Loucy (cell line): Measurements from ENCODE around the gene GLMP.

Source experiments
- H2AFZ ChIP-seq: fragments of 200-600 bp; sonication (generic); 2 replicates; pipeline ENCODE4 v1.6.0; 2016; ENCODE audit warnings: antibody characterized with exemption, mild to moderate bottlenecking, low read length, moderate library complexity
- H3F3A ChIP-seq: fragments of 200-600 bp; 2 replicates; pipeline ENCODE4 v1.6.0; 2016; ENCODE audit warnings: antibody characterized with exemption, low read depth, mild to moderate bottlenecking
- H3K27me3 ChIP-seq: fragments of 200-600 bp; sonication (generic); 2 replicates; pipeline ENCODE4 v1.6.1; 2014; ENCODE audit warnings: low read length, mild to moderate bottlenecking; ENCODE audit not compliant: insufficient read depth, poor library complexity, severe bottlenecking
- H3K36me3 ChIP-seq: fragments of 200-600 bp; sonication (generic); 2 replicates; pipeline ENCODE4 v1.6.1; 2016; ENCODE audit warnings: low read length; ENCODE audit not compliant: insufficient read depth
- H3K4me1 ChIP-seq: fragments of 200-600 bp; sonication (generic); 2 replicates; pipeline ENCODE4 v1.5.1; 2014; ENCODE audit warnings: low read length, mild to moderate bottlenecking; ENCODE audit not compliant: insufficient read depth, poor library complexity, severe bottlenecking
- H3K4me2 ChIP-seq: fragments of 200-600 bp; sonication (generic); 2 replicates; pipeline ENCODE4 v1.6.0; 2014; ENCODE audit warnings: antibody characterized with exemption, low read length, low read depth, mild to moderate bottlenecking; ENCODE audit not compliant: poor library complexity, severe bottlenecking
- H3K4me3 ChIP-seq: fragments of 200-600 bp; sonication (generic); 2 replicates; pipeline ENCODE4 v1.5.1; 2014; ENCODE audit warnings: low read length, mild to moderate bottlenecking, mixed read lengths; ENCODE audit not compliant: poor library complexity, severe bottlenecking
- H3K79me2 ChIP-seq: fragments of 200-600 bp; sonication (generic); 2 replicates; pipeline ENCODE4 v1.6.1; 2014; ENCODE audit warnings: low read length; ENCODE audit not compliant: insufficient read depth
- H3K9ac ChIP-seq: fragments of 200-600 bp; sonication (generic); 2 replicates; pipeline ENCODE4 v1.6.0; 2014; ENCODE audit warnings: mild to moderate bottlenecking, low read depth, low read length, moderate library complexity; ENCODE audit not compliant: poor library complexity, severe bottlenecking
- H3K9me2 ChIP-seq: fragments of 200-600 bp; sonication (generic); replicated peaks from 2 replicates; pipeline ENCODE4 v1.6.1; 2016; ENCODE audit warnings: low read depth, low read length, mixed read lengths
- H3K9me3 ChIP-seq: fragments of 200-600 bp; sonication (generic); 2 replicates; pipeline ENCODE4 v1.6.1; 2014; ENCODE audit warnings: mild to moderate bottlenecking, antibody characterized with exemption, low read length, low read depth; ENCODE audit not compliant: insufficient read depth
- H4K20me1 ChIP-seq: fragments of 200-600 bp; sonication (generic); 2 replicates; pipeline ENCODE4 v1.6.0; 2014; ENCODE audit warnings: antibody characterized with exemption, low read length, mild to moderate bottlenecking; ENCODE audit not compliant: insufficient read depth, poor library complexity, severe bottlenecking
- EZH2phosphoT487 ChIP-seq: fragments of 200-600 bp; IDR thresholded peaks from 2 replicates; pipeline ENCODE4 v1.6.1; 2018; ENCODE audit warnings: antibody characterized with exemption, mild to moderate bottlenecking, moderate library complexity, borderline replicate concordance
- TF ChIP-seq, protein P1 (sequence below): fragments of 200-600 bp; sonication (generic); conservative IDR thresholded peaks from 2 replicates; pipeline ENCODE4 v1.5.1; 2014; ENCODE audit warnings: mild to moderate bottlenecking, antibody characterized with exemption, low read length

The GLMP gene, protein sequence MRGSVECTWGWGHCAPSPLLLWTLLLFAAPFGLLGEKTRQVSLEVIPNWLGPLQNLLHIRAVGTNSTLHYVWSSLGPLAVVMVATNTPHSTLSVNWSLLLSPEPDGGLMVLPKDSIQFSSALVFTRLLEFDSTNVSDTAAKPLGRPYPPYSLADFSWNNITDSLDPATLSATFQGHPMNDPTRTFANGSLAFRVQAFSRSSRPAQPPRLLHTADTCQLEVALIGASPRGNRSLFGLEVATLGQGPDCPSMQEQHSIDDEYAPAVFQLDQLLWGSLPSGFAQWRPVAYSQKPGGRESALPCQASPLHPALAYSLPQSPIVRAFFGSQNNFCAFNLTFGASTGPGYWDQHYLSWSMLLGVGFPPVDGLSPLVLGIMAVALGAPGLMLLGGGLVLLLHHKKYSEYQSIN

DNA sequence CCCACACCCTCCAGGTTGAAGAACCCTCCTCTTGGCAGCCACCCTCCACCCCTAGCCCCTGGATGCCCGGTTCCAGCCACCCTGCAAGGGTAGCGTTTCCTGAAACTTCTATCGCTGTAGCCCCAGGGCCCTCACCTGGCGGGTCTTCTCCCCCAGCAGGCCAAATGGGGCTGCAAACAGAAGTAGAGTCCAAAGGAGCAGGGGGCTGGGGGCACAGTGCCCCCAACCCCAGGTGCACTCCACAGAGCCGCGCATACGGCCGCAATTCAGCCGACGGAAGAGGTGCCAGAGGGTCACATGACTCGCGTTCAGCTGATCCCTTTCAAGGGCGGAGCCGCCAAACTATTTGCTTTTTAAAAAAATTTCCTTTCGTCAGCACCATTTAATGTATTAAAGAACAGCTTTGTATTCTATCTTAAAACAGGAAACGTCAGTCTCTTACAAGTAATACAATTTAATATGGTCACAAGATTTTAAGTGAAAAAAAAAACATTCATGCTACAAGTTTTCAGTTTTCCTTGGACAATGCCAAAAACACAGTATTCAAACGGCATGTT is at the start of gene GLMP:
TSS of gene GLMP (minus strand) at position 289 of the 557 bp plus-strand sequence. CDS start at position 255, 34 bp downstream.
- Histone ChIP-seq H3K79me2 (0 out of 2 replicates have a peak, but pooled peaks cover 4% of the 10 kb centered on the region), H3K36me3 (no peaks in the 10 kb centered on the region), H3F3A (no peaks in the 10 kb centered on the region), H3K4me3 (peak within 1 kb of the TSS; percentile 86), H4K20me1 (no peaks in the 10 kb centered on the region), H3K4me1 (peaks cover 8% of the 10 kb centered on the region), H3K4me2 (peak within 1 kb of the TSS; percentile 90), H3K9ac (peak within 1 kb of the TSS; percentile 68), H3K27me3 (no peaks in the 10 kb centered on the region), H3K9me3 (no peaks in the 10 kb centered on the region), H2AFZ (peak within 1 kb of the TSS; percentile 91), H3K9me2 (no peaks in the 10 kb centered on the region)
- no peak for TF ChIP-seq EZH2phosphoT487
- TF ChIP-seq, protein P1, sequence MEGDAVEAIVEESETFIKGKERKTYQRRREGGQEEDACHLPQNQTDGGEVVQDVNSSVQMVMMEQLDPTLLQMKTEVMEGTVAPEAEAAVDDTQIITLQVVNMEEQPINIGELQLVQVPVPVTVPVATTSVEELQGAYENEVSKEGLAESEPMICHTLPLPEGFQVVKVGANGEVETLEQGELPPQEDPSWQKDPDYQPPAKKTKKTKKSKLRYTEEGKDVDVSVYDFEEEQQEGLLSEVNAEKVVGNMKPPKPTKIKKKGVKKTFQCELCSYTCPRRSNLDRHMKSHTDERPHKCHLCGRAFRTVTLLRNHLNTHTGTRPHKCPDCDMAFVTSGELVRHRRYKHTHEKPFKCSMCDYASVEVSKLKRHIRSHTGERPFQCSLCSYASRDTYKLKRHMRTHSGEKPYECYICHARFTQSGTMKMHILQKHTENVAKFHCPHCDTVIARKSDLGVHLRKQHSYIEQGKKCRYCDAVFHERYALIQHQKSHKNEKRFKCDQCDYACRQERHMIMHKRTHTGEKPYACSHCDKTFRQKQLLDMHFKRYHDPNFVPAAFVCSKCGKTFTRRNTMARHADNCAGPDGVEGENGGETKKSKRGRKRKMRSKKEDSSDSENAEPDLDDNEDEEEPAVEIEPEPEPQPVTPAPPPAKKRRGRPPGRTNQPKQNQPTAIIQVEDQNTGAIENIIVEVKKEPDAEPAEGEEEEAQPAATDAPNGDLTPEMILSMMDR: no peak

DNA sequence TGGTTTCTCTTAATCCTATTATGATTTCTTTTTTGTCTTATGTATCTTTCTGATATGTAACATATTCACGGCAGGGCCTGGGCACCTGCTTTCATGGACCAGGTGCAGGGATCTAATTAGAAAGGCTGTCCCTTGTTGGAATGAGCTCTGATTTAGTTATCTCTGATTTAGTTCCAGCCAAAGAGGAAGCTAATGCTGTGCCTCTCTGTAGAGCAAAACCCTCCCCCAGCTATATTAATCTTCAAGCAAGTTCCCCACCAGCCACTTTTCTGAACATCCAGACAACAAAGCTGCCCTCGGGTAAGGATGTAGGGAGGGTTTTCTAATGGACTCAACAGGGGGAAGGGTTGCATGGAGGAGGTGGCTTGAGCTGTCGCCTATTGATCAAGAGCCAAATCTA is 48.9 kb upstream of the GLMP start:
- Histone ChIP-seq H2AFZ (no peak overlapping the region), H3K4me1 (no peaks in the 10 kb centered on the region), H3K9me3 (no peaks in the 10 kb centered on the region), H3K79me2 (no peaks in the 10 kb centered on the region), H3K4me2 (no peak overlapping the region), H3F3A (no peaks in the 10 kb centered on the region), H3K27me3 (no peaks in the 10 kb centered on the region), H3K9me2 (no peaks in the 10 kb centered on the region), H4K20me1 (no peaks in the 10 kb centered on the region), H3K9ac (no peak overlapping the region), H3K36me3 (no peaks in the 10 kb centered on the region), H3K4me3 (no peak overlapping the region)
- TF ChIP-seq, protein P1: no peak
- no peak for TF ChIP-seq EZH2phosphoT487

DNA sequence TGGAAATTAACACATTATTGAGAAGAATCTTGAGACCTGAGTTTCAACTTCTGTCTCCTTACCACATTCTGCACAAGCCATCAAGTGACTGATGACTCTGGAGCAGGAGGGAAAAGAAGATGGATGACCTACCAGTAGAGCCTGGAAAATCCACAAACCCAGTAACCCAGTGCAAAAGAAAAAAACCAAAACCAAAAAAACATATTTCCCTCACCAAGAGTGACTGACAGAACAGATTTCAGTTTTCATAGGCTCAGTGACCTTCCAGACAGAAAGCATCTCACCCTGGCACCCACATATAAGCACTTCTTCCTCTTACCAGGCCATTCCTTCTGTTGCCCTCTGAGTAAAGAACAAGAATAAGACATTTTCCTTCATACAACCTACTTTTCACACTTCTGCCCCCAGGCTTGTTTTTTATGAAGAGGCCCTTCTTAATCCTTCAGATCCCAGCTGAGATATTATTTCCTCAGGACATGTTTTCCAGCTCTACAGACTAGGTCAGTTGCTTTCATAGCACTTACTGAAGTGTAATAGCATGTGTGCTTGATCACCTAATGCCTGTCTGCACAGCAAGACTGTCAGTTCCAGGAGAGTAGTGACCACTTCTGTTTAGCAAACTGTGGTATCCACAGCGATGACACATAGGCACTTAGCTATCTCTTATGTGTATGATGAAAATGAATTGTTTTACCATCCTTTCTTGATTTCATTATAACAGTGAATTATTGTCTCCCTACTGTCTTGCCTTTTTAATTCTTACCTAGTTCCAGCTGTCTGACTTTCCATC is 46.9 kb upstream of the GLMP start:
- no peaks in the 10 kb centered on the region for H3K27me3 ChIP-seq
- peaks cover 4% of the 10 kb centered on the region for H4K20me1 ChIP-seq
- no peak overlapping the region for H3K4me3 ChIP-seq
- no peaks in the 10 kb centered on the region for H3K9me2 ChIP-seq
- no peaks in the 10 kb centered on the region for H3K36me3 ChIP-seq
- no peaks in the 10 kb centered on the region for H3F3A ChIP-seq
- H3K4me2 ChIP-seq: no peak overlapping the region
- TF ChIP-seq EZH2phosphoT487: no peak
- TF ChIP-seq, protein P1: no peak
- H3K79me2 ChIP-seq: peaks cover 7% of the 10 kb centered on the region
- H2AFZ ChIP-seq: no peak overlapping the region
- H3K9ac ChIP-seq: no peak overlapping the region
- H3K4me1 ChIP-seq: no peaks in the 10 kb centered on the region
- H3K9me3 ChIP-seq: no peaks in the 10 kb centered on the region
